GM12873 (cell line): ENCODE data around the gene EPN3.

Experiments
- CTCF ChIP-seq: IDR thresholded peaks from 2 replicates; pipeline ENCODE4 v1.5.1; 2012; ENCODE audit warnings: low read depth, mild to moderate bottlenecking, moderate library complexity, low read length, control low read depth; ENCODE audit not compliant: insufficient read depth; ENCODE audit errors: missing control alignments

The EPN3 gene

GRCh38 chr17:50560185-50560824, 27.8 kb downstream of the EPN3 start, which contains the start of gene CACNA1G:
Gene CACNA1G (plus strand): TSS chr17:50560715. CDS start chr17:50561460, 745 bp downstream.
- no peak for TF ChIP-seq CTCF

GRCh38 chr17:50560931-50561745, 28.6 kb downstream of the EPN3 start:
- TF ChIP-seq CTCF, result no peak

- TF ChIP-seq CTCF, result no peak
Observed at GRCh38 chr17:50561746-50562141, 29.2 kb downstream of the EPN3 start.

- TF ChIP-seq CTCF, result no peak
Observed at GRCh38 chr17:50562242-50563091, 29.9 kb downstream of the EPN3 start.

- TF ChIP-seq CTCF, result no peak
Observed at GRCh38 chr17:50563092-50563511, 30.6 kb downstream of the EPN3 start.

GRCh38 chr17:50564916-50565315, 32.4 kb downstream of the EPN3 start:
- no peak for TF ChIP-seq CTCF
